Upper lobe of right lung (tissue), 1 donor: Measurements from ENCODE around the gene SEL1L3. TPM values are rescaled to one million over a fixed set of nuclear protein-coding genes. Genes with fewer than 3 reads are reported as not detected.

Experiments used
- ATAC-seq: fragments of 200-7000 bp; cut with Tn5 transposase; one replicate; pipeline ENCODE4 v1.9.1; 2020; ENCODE audit warnings: mild to moderate bottlenecking, moderate library complexity
- DNase-seq: peaks from one replicate; pipeline ENCODE4 v3.0.0-alpha.2; 2020
- H3K27ac ChIP-seq: fragments of 200-600 bp; one replicate; pipeline ENCODE4 v1.8.0; 2022
- H3K27me3 ChIP-seq: fragments of 200-600 bp; one replicate; pipeline ENCODE4 v1.8.0; 2022; ENCODE audit warnings: mild to moderate bottlenecking
- H3K36me3 ChIP-seq: fragments of 200-600 bp; one replicate; pipeline ENCODE4 v1.8.0; 2022
- H3K4me1 ChIP-seq: fragments of 200-600 bp; one replicate; pipeline ENCODE4 v1.8.0; 2022
- H3K4me3 ChIP-seq: fragments of 200-600 bp; one replicate; pipeline ENCODE4 v1.8.0; 2022; ENCODE audit warnings: mild to moderate bottlenecking
- H3K9me3 ChIP-seq: fragments of 200-600 bp; one replicate; pipeline ENCODE4 v1.8.0; 2022
- intact Hi-C: fragments of 100-400 bp; cut with DNase I; formaldehyde crosslinking; loops from one replicate; pipeline ENCODE4 v1.11.0; 2022
- total RNA-seq: library from RNA; stranded (reverse); fragmentation: NEBNext Ultra II Directional; extraction: Animal tissue kit (Norgen Biotek cat#: 25700); gene quantifications from one replicate; pipeline ENCODE4 v1.2.1, GENCODE V29; 2021
- TF ChIP-seq, protein P1 (sequence below): fragments of 200-600 bp; IDR thresholded peaks from one replicate; pipeline ENCODE4 v1.8.0; 2022; ENCODE audit warnings: antibody characterized with exemption
- donor health status: DM: no; HTN: yes; CAD: no; lungs with severe emphysema.

The SEL1L3 gene
- total RNA-seq, 1 donor from 2014 or later = 69.2 TPM

DNA sequence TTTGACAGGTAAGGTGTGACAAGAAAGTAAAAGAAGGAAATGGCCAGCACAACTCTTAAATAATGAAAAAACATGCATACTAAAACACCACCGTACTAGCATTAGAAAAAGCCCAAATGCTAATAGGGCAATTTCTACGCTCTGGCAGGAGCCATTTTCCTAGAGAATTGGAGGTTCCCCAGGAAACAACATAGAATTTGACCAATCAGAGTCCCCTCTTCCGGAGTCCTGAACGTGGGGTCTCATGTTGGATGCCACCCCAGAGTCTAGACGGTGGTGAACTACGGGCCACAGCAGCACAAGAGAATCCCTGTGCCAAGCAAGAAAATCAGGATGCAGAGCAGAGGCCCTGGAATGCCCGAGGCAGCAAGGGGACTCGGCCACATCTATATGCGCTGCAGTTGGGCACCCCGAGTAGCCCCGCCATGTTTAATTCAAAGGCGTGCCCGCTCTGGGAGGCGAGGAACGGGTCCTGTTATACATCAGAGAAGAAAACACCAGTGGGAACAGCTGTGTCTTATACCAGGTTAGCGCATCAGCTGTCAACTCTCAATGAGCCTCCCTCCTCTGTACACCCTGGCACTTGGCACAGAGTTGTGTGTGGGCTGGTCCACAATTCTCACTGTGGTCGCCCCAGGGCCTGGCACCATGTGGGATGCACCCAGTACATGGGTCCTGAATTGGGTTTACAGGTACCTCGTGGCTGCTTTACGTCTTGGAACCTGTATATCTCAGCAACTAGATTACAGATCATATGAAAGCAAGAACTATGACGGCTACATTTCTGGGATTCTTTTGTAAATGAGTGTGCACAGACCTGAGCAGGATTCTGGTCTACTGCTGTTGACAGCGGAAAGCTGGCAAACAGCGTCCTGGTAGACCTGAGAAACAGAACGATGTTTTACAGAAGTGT lies 52.1 kb downstream of the SEL1L3 start:
- peaks cover 17% of the 10 kb centered on the region for H3K36me3 ChIP-seq
- peaks cover 13% of the 10 kb centered on the region for H3K4me1 ChIP-seq
- H3K27me3 ChIP-seq = no peaks in the 10 kb centered on the region
- no peak overlapping the region for H3K27ac ChIP-seq
- H3K4me3 ChIP-seq = no peak overlapping the region
- TF ChIP-seq, protein P1, sequence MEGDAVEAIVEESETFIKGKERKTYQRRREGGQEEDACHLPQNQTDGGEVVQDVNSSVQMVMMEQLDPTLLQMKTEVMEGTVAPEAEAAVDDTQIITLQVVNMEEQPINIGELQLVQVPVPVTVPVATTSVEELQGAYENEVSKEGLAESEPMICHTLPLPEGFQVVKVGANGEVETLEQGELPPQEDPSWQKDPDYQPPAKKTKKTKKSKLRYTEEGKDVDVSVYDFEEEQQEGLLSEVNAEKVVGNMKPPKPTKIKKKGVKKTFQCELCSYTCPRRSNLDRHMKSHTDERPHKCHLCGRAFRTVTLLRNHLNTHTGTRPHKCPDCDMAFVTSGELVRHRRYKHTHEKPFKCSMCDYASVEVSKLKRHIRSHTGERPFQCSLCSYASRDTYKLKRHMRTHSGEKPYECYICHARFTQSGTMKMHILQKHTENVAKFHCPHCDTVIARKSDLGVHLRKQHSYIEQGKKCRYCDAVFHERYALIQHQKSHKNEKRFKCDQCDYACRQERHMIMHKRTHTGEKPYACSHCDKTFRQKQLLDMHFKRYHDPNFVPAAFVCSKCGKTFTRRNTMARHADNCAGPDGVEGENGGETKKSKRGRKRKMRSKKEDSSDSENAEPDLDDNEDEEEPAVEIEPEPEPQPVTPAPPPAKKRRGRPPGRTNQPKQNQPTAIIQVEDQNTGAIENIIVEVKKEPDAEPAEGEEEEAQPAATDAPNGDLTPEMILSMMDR = no peak
- intact Hi-C loops = no loop called here
- peak; percentile 5 for ATAC-seq
- DNase-seq = no peak
- no peaks in the 10 kb centered on the region for H3K9me3 ChIP-seq

DNA sequence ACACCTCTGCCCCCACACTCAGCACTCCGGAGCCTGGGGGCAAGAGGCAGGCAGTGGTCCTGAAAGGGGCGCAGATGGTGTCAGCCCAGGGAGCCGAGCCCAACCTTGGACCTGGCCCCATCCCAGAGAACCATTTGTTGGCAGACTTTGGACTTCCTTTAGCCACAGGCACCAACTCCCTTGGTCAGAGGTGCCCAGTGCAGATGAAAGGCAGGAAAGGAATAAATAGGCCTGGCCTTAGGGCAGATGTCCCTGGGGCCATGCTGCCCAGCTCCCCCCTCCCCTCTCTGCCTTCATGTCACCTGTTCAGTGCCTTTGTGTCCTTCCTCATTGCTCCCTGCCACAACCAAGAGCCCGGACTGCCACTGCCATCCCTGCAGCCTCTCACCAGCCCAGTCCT lies 52.8 kb downstream of the SEL1L3 start:
- ATAC-seq = no peak

DNA sequence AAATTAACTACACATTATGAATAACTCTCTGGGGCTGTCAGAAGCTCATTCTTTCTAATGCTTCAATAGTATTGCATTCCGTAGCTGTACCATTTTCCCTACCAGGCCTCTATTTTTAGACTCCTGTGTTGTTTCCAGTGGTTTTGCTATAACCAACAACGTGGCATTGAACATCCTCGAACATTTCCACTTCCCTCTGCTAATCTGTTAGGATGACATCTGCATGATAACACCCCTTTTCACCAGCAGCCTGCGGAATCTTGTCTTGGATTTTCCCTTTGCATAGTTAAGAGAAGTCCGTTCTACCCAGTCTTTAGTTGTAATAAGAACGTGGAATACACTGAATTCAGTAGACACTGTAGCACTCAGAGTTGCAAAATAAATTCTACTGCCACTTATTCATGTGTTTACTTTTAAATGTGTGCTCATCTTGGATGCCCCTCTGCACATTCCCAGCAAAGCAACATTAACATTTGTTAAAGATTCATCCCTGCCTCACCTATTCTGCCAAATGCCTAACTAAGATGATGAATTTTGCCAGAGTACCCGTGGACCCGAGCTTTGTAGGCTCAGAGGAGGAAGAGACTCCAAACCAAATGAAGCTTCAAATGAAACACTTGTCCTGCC lies 55.6 kb downstream of the SEL1L3 start:
- no peak for DNase-seq
- ATAC-seq = no peak
- peaks cover 35% of the 10 kb centered on the region for H3K36me3 ChIP-seq
- H3K27ac ChIP-seq = no peak overlapping the region
- TF ChIP-seq, protein P1 = no peak
- no peaks in the 10 kb centered on the region for H3K4me1 ChIP-seq
- H3K4me3 ChIP-seq = no peak overlapping the region
- no peaks in the 10 kb centered on the region for H3K9me3 ChIP-seq
- intact Hi-C loops = no loop called here
- no peaks in the 10 kb centered on the region for H3K27me3 ChIP-seq

More for the DNA sequence above, 52.8 kb downstream of the SEL1L3 start:
- peaks cover 17% of the 10 kb centered on the region for H3K36me3 ChIP-seq
- no peaks in the 10 kb centered on the region for H3K9me3 ChIP-seq
- intact Hi-C loops = no loop called here
- no peak for DNase-seq
- no peak overlapping the region for H3K27ac ChIP-seq
- TF ChIP-seq, protein P1 = no peak
- H3K27me3 ChIP-seq = no peaks in the 10 kb centered on the region
- no peak overlapping the region for H3K4me3 ChIP-seq
- H3K4me1 ChIP-seq = peaks cover 13% of the 10 kb centered on the region

DNA sequence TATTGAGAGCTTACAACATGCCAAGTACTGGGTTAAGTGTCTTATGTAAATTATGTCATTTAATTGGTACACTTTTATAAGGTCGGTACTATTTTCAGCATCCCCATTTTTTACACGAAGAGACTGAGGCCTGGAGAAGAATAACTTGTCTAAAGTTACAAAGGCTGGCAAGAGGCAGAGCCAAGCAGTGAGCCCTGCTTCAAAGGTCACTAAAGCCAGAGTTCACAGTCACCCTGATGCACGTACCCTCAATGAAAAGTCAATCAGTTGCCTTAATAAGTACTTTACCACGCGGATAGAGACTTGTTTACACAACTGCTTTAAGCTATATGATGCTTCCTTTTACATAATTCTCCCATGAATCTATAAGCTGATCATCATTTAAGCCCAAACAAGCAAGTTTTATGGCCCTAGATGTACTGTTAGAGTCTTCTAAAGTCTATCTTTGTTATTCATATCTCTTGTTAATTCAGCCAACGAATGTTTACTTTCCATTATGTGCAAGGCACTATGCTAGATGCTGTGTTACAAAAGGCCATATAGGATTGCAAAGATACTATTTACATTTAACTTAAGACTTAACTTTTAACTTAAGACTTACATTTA lies 57.4 kb downstream of the SEL1L3 start:
- peaks cover 36% of the 10 kb centered on the region for H3K36me3 ChIP-seq
- DNase-seq (no peak), ATAC-seq (no peak)
- no peak overlapping the region for H3K27ac ChIP-seq
- TF ChIP-seq, protein P1 = no peak
- no peaks in the 10 kb centered on the region for H3K9me3 ChIP-seq
- intact Hi-C loops = no loop called here
- H3K27me3 ChIP-seq = no peaks in the 10 kb centered on the region
- H3K4me3 ChIP-seq = no peak overlapping the region
- no peaks in the 10 kb centered on the region for H3K4me1 ChIP-seq

DNA sequence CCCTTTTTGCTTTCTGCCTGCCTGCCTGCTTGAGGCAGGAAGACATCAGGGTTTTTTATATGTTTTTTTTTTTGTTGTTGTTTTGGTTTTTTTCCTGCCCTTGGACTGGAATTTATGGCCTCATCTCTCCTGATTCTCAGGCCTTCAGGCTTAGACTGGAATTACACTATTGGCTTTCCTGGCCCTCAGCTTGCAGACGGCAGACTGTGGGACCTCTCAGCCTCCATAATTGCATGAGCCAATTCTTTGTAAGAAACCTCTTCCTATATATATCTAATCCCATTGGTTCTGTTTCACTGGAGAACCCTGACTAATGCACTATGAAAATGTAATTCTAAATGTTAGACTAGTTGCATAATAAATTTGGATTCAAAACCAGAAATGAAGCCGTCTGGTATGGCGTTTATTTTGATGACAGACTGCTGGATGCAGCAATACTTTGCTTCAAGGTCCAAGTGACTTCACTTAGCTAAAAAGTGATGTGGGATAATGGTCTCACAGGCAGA lies 59.0 kb downstream of the SEL1L3 start:
- Histone ChIP-seq H3K9me3 (no peaks in the 10 kb centered on the region), H3K36me3 (peaks cover 36% of the 10 kb centered on the region), H3K4me1 (no peaks in the 10 kb centered on the region), H3K27me3 (no peaks in the 10 kb centered on the region), H3K4me3 (no peak overlapping the region), H3K27ac (no peak overlapping the region)
- ATAC-seq (no peak), DNase-seq (no peak)
- TF ChIP-seq, protein P1 = no peak
- intact Hi-C loops = no loop called here
